GM21723 (cell line): Measurements from ENCODE around the gene LPP.

Experiments
- ATAC-seq: cut with Tn5 transposase; IDR thresholded peaks from one replicate; pipeline ENCODE4 v1.9.1; 2021; ENCODE audit warnings: mild to moderate bottlenecking, moderate library complexity; ENCODE audit not compliant: unreplicated experiment

The LPP gene

GRCh38 chr3:188196232-188196990, 42.5 kb downstream of the LPP start:
- no peak for ATAC-seq

GRCh38 chr3:188197388-188197847, 43.5 kb downstream of the LPP start:
- ATAC-seq, result no peak

- ATAC-seq, result no peak
Measured at GRCh38 chr3:188198001-188198400, 44.0 kb downstream of the LPP start.

- ATAC-seq, result no peak
Measured at GRCh38 chr3:188198760-188199327, 44.9 kb downstream of the LPP start.

DNA sequence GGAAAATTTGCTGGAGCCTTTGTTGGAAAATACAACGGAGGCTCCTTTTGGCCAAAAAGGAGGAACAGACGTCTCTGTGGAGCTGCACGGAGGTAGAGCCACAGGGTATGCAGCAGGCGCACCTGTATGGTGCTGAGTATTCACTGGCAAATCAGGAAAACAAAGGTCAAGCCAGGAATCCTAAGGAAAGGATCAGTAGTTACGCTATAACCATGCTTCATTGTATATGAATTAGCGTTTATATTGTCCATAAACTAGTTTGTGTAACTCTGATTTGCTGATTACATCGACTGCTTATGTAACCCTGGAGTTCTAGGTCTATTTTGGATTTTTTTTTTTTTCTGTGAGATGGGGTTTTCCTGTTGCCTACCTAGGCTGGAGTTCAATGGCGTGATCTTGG, 45.4 kb downstream of the LPP start:
- no peak for ATAC-seq

DNA sequence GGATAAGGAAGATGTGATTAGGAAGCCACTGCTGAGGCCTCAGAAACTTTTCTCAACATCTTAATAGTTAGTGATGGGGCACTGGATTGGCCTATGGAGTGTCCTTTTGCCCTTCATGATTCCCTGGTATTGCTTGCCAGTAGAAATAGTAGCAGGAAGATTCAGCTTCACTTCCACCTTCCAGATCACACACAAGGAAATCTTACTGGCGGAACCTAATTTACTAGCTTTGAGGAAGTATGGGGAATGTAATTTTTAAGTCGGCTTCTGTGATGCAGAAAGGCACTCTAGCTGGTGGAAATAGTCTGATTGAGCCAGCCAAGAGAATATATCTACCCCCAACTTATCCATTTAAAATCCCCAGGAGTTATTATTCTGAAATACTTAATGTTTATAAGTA, 46.5 kb downstream of the LPP start:
- no peak for ATAC-seq

DNA sequence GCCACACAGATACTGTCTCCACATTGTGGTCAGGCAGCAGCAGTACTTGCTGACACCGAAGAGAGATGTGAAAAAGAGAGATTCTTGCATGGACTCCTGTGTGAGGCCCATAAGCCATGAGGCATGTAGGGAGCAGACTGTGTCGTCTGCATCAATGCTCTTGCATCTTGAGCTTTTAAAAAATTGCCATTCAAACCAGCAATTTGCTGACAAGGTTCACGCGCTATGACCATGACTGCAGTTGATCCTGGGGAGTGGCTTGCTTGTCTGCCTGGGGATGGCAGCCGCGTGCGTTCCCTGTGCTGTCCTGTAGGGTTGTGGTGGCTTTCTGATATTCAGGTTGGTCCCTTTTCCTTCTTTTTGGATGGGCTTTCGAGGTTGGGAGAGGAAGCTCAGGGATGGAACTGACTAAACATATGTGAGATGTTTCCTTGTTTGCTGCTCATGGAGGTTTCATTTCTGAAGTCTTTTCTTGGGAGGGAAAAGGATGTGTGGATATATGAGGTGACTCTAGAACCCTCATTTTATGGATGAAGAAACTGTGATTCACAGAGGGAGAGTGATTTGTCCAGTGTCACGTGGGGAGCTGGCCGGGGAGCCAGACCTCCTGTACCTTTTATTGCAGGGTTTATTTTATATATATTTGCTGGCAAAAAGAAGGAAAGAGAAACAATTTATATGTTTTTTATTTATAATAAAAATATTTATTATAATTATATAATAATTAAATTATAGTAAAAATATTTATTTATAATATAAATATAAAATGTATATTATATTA, 48.6 kb downstream of the LPP start:
- no peak for ATAC-seq

DNA sequence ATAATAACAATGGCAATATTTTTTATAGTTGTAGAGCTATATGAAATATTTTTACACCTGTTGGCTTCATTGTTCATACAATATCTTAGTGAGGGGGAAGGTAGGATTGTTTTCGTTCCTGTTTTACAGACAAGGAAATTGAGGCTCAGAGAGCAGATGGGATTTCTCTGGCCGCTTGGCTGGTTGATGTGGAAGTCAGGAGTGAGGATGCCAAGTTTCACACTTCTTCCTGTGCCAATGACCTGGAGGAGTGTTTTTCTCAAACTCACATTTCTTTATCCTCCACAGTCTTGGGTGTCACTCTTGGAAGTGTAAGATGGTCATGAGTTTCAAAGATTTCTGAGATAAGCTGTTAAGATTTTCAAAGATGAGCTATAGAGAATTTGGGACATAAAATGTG, 50.6 kb downstream of the LPP start:
- ATAC-seq, result no peak

DNA sequence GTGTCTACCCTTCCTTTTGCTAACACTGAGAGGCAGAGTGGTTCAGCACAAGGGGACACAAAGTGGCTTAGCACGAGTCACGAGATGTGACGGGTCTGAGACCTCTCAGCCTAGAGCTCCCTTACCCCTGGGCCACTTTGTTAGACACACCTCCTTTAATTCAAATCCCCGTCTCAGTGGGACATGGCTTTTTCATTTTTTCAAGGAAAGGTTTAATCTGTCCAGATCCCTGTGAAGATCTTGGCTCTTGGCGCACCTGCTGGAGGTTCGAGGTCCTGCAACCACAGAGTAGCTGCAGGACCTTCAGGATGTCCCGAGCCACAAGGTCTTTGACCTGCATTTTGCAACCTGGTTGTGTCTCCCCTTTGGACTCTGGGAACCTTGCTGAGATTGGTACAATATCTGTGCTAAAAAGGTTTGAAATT, 52.0 kb downstream of the LPP start:
- no peak for ATAC-seq

DNA sequence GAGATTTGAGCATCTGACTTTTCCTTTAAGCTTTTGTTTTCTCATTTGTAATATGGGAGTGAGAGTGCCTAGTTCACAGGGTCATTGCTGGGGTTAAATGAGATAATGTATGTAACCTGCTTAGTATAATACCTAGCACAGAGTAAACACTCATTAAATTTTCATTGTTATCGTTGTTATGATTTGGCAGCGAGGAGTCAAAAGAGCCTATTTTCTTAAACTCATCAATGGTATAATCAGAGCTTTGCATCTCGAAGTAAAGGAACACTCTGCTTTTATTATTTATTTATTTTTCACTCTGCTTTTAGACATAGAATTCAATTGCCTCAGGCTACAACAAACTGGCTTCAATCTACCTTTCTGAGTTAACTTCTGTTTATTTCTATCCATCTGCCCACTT, 52.8 kb downstream of the LPP start:
- ATAC-seq, result no peak

- ATAC-seq, result no peak
Measured at GRCh38 chr3:188207941-188208515, 54.1 kb downstream of the LPP start.

- no peak for ATAC-seq
Measured at GRCh38 chr3:188208516-188208981, 54.6 kb downstream of the LPP start.

- ATAC-seq, result no peak
Measured at GRCh38 chr3:188209034-188209433, 55.1 kb downstream of the LPP start.

DNA sequence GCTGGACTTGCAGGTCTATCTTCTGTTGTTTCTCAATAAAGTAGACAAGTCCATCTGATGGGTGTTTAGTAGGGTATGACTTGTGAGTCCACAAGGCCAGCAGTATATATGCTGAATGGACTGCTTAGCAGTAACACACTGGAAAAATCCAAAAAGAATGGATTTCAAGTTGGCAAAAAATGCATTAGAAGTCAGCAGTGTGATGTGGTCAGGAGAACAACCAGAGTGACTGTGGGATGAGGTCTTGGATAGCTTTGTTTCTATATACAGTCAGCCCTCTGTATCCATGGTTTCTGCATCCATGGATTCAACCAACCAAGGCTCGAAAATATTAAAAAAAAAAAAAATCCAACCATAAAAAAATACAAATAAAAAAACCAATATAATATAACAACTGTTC, 55.8 kb downstream of the LPP start:
- no peak for ATAC-seq

GRCh38 chr3:188211476-188211875, 57.5 kb downstream of the LPP start:
- no peak for ATAC-seq

- no peak for ATAC-seq
Measured at GRCh38 chr3:188212308-188212969, 58.5 kb downstream of the LPP start.

GRCh38 chr3:188214442-188214841, 60.5 kb downstream of the LPP start:
- no peak for ATAC-seq

DNA sequence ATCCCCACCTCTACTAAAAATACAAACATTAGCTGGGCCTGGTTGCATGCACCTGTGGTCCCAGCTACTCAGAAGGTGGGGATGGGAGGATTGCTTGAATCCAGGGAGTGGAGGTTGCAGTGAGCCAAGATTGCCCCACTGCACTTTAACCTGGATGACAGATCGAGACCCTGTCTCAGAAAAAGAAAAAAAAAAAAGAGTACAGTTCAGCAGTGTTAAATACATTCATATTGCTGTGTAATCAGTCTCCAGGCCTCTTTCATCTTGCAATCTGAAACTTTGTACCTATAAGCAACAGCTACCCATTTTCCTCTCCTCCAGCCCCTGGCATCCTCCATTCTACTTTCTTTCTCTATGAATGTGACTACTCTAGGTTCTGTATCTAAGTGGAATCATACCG, 61.2 kb downstream of the LPP start:
- ATAC-seq, result no peak

GRCh38 chr3:188217011-188217463, 63.1 kb downstream of the LPP start:
- ATAC-seq, result no peak

GRCh38 chr3:188217726-188218125, 63.8 kb downstream of the LPP start:
- no peak for ATAC-seq

DNA sequence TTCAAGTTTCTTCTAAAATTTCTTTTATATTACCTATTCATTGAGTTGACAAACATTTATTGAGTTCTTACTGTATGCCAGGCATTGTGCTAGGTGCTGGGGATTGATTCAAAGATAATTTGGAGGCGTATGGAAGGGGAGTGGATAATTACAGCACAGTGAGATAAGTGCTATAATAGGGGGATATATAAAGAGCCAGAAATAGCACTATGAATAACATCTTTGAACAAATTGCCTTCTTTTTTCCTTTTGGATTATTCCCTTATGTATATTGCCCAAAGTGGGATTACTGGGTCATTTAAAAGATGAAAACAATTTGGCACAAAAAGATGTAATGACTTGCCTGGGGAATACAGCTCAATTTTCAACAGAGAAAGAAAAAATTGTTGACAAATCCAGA, 64.6 kb downstream of the LPP start:
- ATAC-seq, result no peak
